ENCODE measurements around the gene PER3. TPM values are rescaled to one million over a fixed set of nuclear protein-coding genes. Genes with fewer than 3 reads are reported as not detected.

PER3 gene
- total RNA-seq, 4 donors from 2014 or later = 9.2 to 46.0 (median 19.1) TPM

DNA sequence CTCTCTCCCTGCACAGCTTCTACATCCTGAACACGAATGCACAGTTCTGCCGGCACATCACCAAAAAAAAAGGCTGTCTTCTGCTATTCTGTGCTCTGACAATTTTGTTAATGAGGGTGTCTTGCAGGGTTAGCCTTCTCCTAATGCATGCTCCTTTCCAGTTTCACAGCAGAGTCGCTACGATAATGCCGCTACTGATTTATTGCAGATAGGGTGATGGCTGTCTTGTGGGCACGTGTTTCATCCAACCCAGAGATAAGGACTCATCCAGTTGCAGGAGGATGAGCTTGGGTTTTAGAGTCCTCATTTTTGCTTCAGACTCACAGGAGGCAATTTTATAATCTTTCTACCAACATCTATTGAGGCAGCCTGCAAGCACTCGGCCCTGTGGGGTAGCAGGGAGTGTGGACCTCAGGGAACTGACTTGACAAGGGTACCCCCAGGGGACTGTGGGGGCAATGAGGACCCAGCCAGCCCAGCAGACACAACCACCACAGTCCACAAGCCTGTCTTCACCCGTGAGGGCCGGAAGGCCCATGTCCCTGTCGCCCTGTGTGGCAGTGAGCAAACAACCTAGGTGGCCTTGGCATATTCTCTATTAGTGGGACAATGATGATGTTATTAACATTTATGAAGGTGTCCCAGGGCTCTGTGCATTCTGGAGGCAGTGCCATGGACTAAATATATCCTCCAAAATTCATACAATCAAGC, 84.1 kb downstream of the PER3 start:
- Histone ChIP-seq H3K4me1 (no peaks in the 10 kb centered on the region), H3K27me3 (no peaks in the 10 kb centered on the region), H3K9me3 (no peaks in the 10 kb centered on the region), H3K4me3 (no peak overlapping the region), H3K36me3 (no peaks in the 10 kb centered on the region), H3K27ac (no peak overlapping the region)
- 75% methylated on average over 6 of the region's 10 CpGs for WGBS
- DNase-seq (ENCODE audit: low spot score in 2 of 2) = no peak
- TF ChIP-seq POLR2A (IDR thresholded peaks at IDR 0.05) = no peak
- no peak for TF ChIP-seq POLR2AphosphoS5 (IDR thresholded peaks at IDR 0.05)
- TF ChIP-seq, protein P1, sequence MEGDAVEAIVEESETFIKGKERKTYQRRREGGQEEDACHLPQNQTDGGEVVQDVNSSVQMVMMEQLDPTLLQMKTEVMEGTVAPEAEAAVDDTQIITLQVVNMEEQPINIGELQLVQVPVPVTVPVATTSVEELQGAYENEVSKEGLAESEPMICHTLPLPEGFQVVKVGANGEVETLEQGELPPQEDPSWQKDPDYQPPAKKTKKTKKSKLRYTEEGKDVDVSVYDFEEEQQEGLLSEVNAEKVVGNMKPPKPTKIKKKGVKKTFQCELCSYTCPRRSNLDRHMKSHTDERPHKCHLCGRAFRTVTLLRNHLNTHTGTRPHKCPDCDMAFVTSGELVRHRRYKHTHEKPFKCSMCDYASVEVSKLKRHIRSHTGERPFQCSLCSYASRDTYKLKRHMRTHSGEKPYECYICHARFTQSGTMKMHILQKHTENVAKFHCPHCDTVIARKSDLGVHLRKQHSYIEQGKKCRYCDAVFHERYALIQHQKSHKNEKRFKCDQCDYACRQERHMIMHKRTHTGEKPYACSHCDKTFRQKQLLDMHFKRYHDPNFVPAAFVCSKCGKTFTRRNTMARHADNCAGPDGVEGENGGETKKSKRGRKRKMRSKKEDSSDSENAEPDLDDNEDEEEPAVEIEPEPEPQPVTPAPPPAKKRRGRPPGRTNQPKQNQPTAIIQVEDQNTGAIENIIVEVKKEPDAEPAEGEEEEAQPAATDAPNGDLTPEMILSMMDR (IDR thresholded peaks at IDR 0.05) = no peak
- no peak for TF ChIP-seq EP300 (IDR thresholded peaks at IDR 0.05)

DNA sequence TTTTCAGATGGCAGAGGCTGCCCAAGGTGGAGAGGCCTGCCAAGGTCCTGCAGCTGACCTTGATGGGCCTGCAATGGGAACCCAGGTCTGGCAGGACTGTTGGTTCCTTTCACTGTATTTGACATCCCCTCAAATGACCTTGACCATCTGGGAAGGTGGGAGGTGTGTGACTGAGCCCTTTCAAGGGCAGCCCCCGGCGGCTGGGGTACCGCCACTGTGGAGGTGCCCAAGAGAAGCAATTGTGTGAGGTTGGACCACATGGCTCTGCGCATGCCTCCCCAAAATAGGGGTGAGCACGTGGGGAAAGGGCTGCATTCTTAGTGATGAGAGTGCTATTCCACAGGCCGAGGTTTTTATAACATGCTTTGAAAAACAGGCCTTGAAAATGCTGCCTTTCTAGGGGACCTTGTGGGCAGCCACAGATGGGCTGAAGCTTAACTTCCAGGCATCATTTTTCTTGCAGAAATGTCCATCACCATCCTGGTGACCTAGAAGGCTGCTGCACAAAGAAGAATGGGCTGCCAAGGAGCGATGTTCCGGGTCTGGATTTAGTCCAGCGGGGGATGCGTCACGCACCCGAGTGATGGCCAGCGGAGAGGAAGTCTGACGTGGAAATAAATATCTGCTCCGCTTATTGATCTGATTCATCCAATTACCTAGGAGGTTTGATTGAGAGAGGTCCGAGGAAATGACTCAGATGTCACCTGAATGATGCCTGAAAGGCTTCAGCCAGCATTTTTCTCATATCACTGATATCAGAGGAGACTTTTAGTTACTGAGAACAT, 85.2 kb downstream of the PER3 start:
- Histone ChIP-seq H3K27me3 (no peaks in the 10 kb centered on the region), H3K4me1 (no peaks in the 10 kb centered on the region), H3K27ac (no peak overlapping the region), H3K9me3 (no peaks in the 10 kb centered on the region), H3K4me3 (no peak overlapping the region), H3K36me3 (no peaks in the 10 kb centered on the region)
- WGBS = 88% methylated on average over 16 of the region's 16 CpGs
- TF ChIP-seq, protein P1 (IDR thresholded peaks at IDR 0.05) = no peak
- no peak for TF ChIP-seq POLR2A (IDR thresholded peaks at IDR 0.05)
- TF ChIP-seq POLR2AphosphoS5 (IDR thresholded peaks at IDR 0.05) = no peak
- DNase-seq (ENCODE audit: low spot score in 2 of 2) = no peak

DNA sequence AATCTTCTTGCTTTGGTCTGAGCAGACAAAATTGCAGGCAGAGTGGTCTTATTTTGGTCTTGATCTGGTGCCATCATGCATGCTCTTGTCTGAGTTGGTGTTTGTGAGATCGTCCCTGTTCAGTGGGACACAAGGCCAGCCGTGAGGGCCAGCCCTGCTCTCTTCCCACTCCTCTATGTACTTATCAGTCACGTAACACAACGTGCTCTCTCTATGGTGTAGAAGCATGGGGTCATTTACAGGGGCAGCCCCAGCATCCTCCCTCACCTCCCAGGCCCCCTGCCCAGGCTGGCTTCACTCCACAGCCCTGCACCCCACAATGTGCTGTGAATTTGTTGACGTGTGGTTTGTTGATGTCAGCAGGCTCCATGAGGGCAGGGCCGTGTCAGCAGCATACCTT, 87.0 kb downstream of the PER3 start:
- WGBS = 88% methylated on average over 6 of the region's 6 CpGs
- peak in 1 of 2 donors; percentile 25 for DNase-seq (ENCODE audit: low spot score in 2 of 2)

DNA sequence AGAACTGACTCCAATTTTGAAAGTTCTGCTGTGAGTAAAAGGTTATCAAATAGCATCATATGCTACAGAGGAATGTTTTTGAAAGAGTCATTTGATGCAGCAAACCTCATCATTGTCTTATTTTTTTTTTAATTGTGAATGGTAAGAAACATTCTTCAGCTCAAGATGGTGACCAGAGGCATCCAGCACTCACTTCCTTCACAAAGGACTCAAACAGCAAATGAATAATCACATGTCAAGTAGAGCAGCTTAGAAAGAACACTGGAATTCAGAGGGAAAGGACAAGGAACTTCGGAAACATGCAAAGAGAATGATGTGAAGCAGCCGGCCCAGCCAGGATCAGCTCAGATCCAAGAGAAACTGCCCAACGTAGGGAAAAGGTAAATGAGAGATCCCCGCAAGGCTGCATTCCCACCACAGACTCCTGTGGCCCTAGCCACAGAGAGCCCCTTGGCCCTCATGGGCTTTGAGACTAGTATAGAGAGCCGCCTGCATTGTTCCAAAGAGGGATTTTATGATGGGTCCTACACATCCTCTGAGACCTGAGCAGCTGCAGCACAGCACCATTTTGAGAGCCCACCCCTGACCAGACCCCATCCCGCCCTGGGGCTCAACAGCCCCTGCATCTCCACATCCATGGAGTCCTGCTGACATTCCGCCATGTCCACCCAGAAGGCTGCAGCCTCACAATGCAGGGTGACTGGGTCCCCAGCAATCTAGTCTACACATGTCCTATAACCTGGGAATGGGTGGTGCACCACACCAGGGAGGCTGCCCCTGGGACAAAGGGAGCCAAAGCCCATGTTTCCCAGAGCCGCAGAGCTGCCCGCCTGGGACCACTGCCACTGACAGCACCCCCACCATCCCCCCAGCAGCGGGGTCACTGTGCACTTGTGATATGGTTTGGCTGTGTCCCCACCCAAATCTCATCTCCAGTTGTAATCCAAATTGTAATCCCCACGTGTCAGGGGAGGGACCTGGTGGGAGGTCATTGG, 90.0 kb downstream of the PER3 start:
- peak in 1 of 2 donors; percentile 34 for DNase-seq (ENCODE audit: low spot score in 2 of 2)
- Histone ChIP-seq H3K27ac (no peak overlapping the region), H3K27me3 (no peaks in the 10 kb centered on the region), H3K9me3 (no peaks in the 10 kb centered on the region), H3K4me1 (no peaks in the 10 kb centered on the region), H3K36me3 (no peaks in the 10 kb centered on the region), H3K4me3 (no peak overlapping the region)
- WGBS = 80% methylated on average over 9 of the region's 11 CpGs
- TF ChIP-seq POLR2A (IDR thresholded peaks at IDR 0.05) (no peak), EP300 (IDR thresholded peaks at IDR 0.05) (no peak), POLR2AphosphoS5 (IDR thresholded peaks at IDR 0.05) (no peak)
- TF ChIP-seq, protein P1 (IDR thresholded peaks at IDR 0.05) = no peak

More for the DNA sequence above, 87.0 kb downstream of the PER3 start:
- Histone ChIP-seq H3K4me1 (no peaks in the 10 kb centered on the region), H3K27ac (no peak overlapping the region), H3K4me3 (no peak overlapping the region), H3K36me3 (no peaks in the 10 kb centered on the region), H3K27me3 (no peaks in the 10 kb centered on the region), H3K9me3 (no peaks in the 10 kb centered on the region)
- TF ChIP-seq POLR2AphosphoS5 (IDR thresholded peaks at IDR 0.05) (no peak), POLR2A (IDR thresholded peaks at IDR 0.05) (no peak), EP300 (IDR thresholded peaks at IDR 0.05) (no peak)
- TF ChIP-seq, protein P1 (IDR thresholded peaks at IDR 0.05) = no peak
